ENCODE measurements around the gene SMARCB1.
A peak's percentile ranks its signal among the peaks of the same experiment; 100 is the strongest.

The SMARCB1 gene

GRCh38 chr22:23832226-23833016 lies 45.7 kb downstream of the SMARCB1 start:
- no peak for DNase-seq

GRCh38 chr22:23833017-23833751 lies 46.4 kb downstream of the SMARCB1 start:
- DNase-seq: no peak

DNA sequence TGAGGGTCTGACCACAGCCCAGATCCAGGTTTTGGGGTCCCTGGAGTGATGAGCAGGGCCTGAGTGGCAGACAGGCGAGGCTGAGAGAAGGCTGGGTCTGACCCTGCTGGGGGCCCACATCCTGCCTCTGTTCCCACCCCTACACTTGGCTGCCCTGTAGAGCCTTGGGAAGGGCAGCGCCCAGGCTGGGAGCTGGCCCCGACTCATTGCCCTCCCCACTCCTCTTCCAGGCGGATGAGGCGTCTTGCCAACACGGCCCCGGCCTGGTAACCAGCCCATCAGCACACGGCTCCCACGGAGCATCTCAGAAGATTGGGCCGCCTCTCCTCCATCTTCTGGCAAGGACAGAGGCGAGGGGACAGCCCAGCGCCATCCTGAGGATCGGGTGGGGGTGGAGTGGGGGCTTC lies 47.1 kb downstream of the SMARCB1 start:
- no peak for DNase-seq

DNA sequence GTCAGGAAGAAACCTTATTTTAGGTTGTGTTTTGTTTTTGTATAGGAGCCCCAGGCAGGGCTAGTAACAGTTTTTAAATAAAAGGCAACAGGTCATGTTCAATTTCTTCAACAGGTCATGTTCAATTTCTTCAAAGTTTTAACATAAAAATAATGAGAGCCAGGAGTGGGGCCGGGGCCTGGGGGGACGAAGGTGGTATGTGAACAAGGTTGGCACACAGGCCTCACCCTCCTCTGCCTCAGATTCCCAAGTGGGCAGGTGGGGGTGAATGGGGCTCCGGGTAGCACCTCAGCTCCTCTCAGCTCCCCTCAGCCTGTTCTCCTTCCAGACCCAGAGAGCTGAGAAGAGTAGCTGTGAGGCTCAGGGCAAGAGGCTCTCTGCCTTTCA lies 47.6 kb downstream of the SMARCB1 start:
- DNase-seq: no peak

DNA sequence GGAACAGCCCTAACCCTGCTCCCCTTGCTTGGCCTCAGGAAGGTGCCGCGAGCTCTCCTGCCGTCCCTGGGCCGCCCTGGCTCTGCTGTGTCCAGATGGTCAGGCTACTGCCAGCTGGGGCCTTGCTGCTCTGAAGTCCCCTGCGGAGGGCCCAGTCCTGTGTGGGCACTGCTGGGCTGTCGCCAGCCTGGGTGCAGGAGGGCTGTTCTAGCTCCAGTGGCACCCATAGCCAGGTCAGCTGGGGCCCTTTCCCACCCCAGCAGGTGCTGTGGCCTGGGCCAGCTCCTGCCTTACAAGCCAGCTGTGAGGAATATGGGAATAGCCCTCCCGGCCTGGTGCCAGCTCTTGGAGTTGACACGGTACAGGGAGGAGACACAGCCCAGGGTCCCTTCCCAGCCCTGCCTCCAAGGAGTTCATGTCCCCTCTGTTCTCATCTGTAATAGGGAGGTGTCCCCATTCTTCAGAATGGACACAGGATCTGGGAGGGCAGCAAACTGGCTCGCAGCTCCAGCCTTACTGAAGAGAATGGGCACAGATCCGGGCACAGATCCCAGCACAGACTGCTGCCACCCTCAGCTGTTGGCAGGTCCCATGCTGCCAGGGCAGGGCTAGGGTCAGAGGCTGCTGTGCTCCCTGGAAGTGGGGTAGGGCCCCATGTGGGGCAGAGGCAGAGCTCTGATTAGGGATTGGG lies 48.2 kb downstream of the SMARCB1 start:
- no peak for DNase-seq

DNA sequence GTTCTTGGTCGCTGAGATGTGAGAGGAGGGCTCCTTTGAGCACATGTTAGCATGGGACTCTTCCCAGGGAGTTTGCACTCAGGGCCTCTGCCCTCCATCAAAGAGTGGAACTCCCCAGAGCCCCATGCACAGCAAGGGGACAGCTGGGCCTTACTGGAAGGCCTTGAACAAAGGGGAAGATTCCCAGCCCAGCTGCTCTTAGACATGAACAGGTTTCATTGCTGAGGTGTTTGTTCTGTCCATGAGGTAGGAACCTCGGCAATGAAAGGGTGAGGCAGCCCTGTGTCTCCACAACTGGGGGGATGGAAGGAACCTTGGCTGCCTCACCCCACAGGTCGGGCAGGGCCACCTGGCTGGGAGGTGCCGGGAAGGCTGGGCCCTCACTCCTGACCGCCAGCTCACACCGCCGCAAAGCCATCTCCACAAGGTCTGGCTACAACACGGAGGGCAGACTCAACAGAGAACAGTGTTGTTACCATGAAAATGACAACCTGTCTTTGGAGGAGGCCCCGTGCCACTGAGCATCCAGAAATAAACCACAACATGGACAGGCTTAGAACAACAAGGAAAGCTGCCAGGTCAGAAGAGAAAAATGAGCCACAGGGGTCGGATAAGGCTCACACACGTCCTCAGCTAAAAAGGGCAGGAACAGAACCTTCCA lies 48.8 kb downstream of the SMARCB1 start:
- DNase-seq: no peak

GRCh38 chr22:23836281-23836680 lies 49.5 kb downstream of the SMARCB1 start:
- no peak for DNase-seq

DNA sequence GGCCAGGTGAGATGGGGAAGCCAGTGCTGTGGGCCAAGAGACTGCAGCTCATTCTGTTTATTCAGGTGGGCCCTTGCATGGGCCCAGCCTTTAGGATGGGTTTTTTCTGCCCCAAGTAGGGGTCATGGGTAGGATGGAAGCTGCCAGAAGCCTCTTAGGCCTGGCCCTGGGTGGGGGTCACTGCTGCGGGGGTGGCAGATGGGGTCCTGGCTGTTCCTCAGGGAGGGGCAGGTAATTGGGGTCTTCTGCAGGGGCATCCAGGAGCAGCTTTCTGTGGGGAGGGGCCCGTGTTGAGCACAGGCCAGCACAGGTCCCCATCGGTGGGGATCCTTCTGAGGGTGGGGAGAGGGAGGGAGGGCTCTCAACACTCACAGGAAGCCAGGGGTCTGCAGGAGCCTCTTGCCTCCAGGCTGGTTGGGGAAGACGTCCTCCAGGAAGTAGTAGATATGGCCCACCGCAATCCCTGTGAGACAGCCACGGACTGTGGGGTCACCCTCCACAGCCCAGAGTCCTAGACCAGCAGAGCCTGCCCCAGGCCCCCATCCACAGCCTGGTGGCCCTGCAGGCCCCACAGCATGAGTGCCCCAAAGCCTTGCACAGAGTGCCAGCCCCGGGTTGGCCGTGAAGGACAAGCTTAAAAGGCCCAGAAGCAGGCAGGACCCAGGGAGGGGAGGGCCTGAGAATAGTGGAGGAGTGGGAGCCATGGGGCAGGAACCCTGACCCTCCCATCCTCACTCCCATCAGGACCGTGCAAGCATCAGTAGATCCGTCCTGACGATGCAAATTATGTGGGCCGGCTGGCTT lies 50.1 kb downstream of the SMARCB1 start:
- no peak for DNase-seq

GRCh38 chr22:23837496-23837859 lies 50.7 kb downstream of the SMARCB1 start:
- no peak for DNase-seq

DNA sequence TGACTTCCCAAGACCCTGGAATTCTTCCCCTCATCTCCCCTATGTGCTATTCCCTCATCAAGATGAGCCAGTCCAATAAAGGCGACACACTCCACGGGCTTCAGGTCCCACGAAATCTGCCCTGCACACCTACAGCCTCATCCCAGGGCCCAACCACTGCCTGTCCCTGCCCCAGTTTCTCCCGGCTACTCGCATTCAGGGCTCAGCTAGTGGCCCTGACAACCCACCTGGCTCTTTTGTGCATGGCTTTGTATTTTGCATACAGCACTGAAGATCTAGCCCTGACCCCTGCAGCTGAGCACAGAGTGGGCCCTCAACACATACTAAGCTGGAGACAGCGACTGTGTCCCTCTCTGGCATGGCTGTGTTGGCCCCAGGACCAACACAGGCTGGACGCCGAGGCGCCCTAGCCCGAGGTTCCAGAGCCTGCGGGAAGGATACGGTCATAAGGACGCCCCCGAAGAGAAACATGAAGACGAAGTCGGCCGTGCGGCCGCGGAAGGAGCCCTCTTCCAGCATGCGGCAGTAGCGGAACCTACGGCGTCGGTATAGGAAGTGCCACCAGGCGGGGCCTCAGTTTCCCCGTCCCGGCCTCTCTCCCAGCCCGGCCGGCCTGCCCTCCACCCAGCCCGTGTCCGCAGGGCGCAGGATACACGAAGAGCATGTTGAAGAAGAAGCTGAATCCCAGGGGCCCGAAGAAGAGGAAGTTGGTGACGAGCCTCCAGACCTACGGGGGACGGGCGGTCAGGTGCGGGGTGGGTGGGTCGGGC lies 51.3 kb downstream of the SMARCB1 start:
- no peak for DNase-seq

- DNase-seq: peak; percentile 97
Measured at GRCh38 chr22:23838681-23839468, 52.1 kb downstream of the SMARCB1 start, which contains the start of gene DERL3. Gene DERL3, minus strand, starts transcription at chr22:23839006. Its CDS starts 19 bp downstream, at chr22:23838987.

GRCh38 chr22:23840026-23840425 lies 53.3 kb downstream of the SMARCB1 start:
- DNase-seq: no peak

DNA sequence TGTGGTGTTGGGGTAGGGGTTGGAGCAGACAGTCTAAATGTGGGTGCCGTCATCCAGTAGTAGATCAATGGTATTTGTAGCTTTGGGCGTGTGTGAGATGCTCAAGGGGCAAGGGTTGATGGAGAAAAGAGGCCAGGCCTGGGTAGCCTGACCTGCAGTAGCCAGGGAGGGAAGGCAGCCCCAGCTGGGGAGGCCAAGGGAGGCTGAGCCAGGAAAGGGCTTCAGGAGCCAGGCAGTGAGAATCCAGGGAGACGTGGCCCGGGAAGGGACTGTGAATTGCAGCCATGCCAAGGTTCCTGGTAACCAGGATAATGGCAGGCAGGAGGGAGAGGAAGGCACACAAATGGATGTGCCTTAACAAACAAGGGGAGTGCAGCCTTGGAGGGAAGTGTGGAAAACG lies 54.5 kb downstream of the SMARCB1 start:
- DNase-seq: no peak

DNA sequence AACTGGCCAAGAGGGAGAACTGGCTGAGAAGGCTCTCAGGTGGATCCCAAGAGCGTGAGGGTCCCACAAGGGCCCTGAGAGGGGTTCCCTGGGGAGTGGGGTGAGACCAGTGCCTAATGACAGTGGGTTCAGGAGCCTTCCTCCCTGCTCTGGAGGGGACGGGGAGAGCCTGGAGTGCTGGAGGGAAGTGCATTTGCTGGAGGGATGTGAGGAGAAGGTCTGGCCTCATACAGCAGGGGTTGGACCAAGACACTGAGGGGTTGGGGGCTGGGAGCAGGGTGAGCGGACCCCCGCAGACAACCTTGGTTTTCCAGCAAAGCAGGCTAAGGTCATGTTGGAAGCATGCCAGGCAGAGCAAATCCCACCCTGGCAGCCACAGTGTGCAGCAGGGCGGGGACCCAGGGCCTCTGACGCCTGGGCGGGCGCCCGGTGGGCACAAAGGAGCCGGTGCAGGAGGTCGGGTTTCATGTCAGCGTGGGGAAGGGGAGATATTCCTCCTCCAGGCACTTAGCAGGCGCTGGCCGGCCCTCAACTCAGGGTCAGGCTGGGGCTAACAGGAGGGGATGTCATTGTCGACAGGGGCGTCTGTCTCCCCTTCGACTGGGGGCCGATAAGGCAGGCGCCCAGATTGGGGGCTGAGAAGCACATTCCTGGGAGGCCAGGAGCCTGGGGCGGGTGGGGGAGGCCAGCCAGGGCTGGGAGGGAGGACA lies 55.1 kb downstream of the SMARCB1 start:
- DNase-seq: no peak

GRCh38 chr22:23842599-23842998 lies 55.8 kb downstream of the SMARCB1 start:
- DNase-seq: no peak

GRCh38 chr22:23844739-23845202 lies 58.0 kb downstream of the SMARCB1 start:
- no peak for DNase-seq

DNA sequence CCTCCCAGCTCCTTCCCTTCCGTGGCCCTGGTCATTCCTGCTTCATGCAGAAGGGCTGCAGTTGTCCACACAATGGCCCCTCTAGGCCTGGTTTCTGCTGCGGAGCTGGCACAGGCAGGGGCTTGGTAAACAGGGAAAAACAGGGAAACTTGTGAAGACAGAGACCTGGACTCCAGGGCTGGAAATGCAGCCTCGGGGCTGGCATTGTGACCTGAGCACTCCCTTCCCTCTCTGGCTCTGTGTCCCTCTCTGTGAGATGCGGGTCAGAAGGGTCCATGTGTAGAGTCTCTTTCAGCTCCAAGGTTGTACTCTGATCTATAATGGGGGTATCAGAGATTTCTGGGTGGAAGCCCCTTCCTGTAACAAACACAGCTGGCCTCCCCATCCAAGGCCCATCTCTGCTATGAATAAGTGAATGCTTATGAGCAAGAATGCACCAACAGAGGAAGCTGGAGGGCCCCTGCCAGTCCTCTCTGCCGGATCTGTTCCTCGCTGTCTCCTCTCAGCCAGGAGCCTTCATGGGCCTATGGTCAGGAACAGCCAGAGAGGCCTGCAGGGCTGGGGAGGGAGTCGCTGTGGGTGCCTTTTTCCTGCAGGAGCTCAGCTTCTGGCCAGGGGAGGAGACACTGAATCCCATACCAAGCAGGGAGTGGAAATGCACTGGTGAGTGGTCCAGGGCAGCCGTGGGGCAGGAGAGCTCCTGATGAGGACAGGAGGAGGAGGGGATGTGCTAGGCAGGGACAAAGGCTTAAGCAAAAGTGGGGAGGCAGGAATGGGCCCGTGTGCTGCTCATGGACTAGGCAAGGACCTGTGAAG lies 58.7 kb downstream of the SMARCB1 start:
- no peak for DNase-seq

DNA sequence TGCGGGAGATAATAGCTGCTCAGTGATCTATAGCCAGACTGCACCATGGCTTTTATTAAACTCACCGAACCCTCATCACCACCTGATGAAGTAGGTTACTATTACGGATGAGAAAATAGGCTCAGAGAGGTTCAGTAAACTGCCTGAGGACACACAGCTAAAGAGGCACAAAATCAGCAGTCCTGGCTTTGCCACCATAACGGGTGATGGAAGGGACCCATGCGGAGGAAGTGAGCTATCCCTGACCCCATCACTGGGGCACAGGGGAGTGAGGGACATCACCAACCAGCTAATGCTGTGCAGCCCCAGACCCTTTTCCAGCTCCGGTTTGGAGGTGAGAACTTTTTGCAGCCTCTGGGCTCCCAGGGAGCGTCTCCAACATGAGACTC lies 59.3 kb downstream of the SMARCB1 start:
- no peak for DNase-seq
